Measurements from ENCODE around the gene SLC22A23.

The SLC22A23 gene

GRCh38 chr6:3265671-3266070 lies 191.2 kb downstream of the SLC22A23 start:
- DNase-seq: no peak
- Histone ChIP-seq H4K8ac (ENCODE audit: low read length) (peak overlapping the region; percentile 19), H3K9me3 (ENCODE audit: control insufficient read depth, low read length) (no peaks in the 10 kb centered on the region), H3K79me1 (replicated peaks; ENCODE audit: low read length, poor library complexity, severe bottlenecking) (peaks cover 61% of the 10 kb centered on the region), H3K9ac (ENCODE audit: low read length) (no peak overlapping the region), H3K23ac (ENCODE audit: low read length in 2 of 2) (no peak overlapping the region), H3K4me2 (ENCODE audit: low read length, poor library complexity, severe bottlenecking) (no peak overlapping the region), H2AK5ac (ENCODE audit: low read length, severe bottlenecking) (no peak overlapping the region), H2BK12ac (ENCODE audit: low read length in 2 of 2) (no peak overlapping the region), H2AFZ (ENCODE audit: low read depth, low read length) (no peak overlapping the region), H3K4me1 (ENCODE audit: control insufficient read depth, insufficient read depth, low read depth, low read length) (peaks cover 13% of the 10 kb centered on the region), H2BK5ac (ENCODE audit: low read depth, low read length, poor library complexity, severe bottlenecking) (no peak overlapping the region), H3K27ac (ENCODE audit: low read length, poor library complexity, severe bottlenecking) (no peak overlapping the region), H3K14ac (ENCODE audit: low read length in 2 of 2) (no peak overlapping the region), H3K4me3 (ENCODE audit: insufficient read depth in 1 of 2, low read depth in 1 of 2, low read length in 2 of 2) (no peak overlapping the region), H3K4ac (ENCODE audit: low read depth in 1 of 2, low read length in 2 of 2) (no peak overlapping the region), H3K36me3 (ENCODE audit: control insufficient read depth in 1 of 2, insufficient read depth in 2 of 2, low read depth in 1 of 2, low read length in 2 of 2) (peaks cover 53 to 58% of the 10 kb centered on the region in 2 experiments), H3K27me3 (ENCODE audit: control insufficient read depth in 1 of 2, insufficient read depth in 1 of 2, low read length in 2 of 2) (no peaks in the 10 kb centered on the region), H4K91ac (ENCODE audit: low read length) (no peak overlapping the region), H2BK15ac (ENCODE audit: low read depth, poor library complexity, severe bottlenecking) (no peak overlapping the region), H3K18ac (ENCODE audit: low read depth in 1 of 2, low read length in 2 of 2) (no peak overlapping the region), H2BK120ac (ENCODE audit: low read depth, low read length) (no peak overlapping the region)
- WGBS: 70% methylated on average over 9 of the region's 9 CpGs

- Histone ChIP-seq H2BK5ac (ENCODE audit: low read depth, low read length, poor library complexity, severe bottlenecking) (no peak overlapping the region), H3K23ac (ENCODE audit: low read length in 2 of 2) (no peak overlapping the region), H3K4me1 (ENCODE audit: control insufficient read depth, insufficient read depth, low read depth, low read length) (peaks cover 18% of the 10 kb centered on the region), H3K4me2 (ENCODE audit: low read length, poor library complexity, severe bottlenecking) (no peak overlapping the region), H3K36me3 (ENCODE audit: control insufficient read depth in 1 of 2, insufficient read depth in 2 of 2, low read depth in 1 of 2, low read length in 2 of 2) (peaks cover 42 to 45% of the 10 kb centered on the region in 2 experiments), H3K4ac (ENCODE audit: low read depth in 1 of 2, low read length in 2 of 2) (no peak overlapping the region), H3K18ac (ENCODE audit: low read depth in 1 of 2, low read length in 2 of 2) (no peak overlapping the region), H2BK12ac (ENCODE audit: low read length in 2 of 2) (no peak overlapping the region), H3K27me3 (ENCODE audit: control insufficient read depth in 1 of 2, insufficient read depth in 1 of 2, low read length in 2 of 2) (no peaks in the 10 kb centered on the region), H3K9me3 (ENCODE audit: control insufficient read depth, low read length) (no peaks in the 10 kb centered on the region), H3K27ac (ENCODE audit: low read length, poor library complexity, severe bottlenecking) (no peak overlapping the region), H2AFZ (ENCODE audit: low read depth, low read length) (no peak overlapping the region), H2BK15ac (ENCODE audit: low read depth, poor library complexity, severe bottlenecking) (no peak overlapping the region), H3K14ac (ENCODE audit: low read length in 2 of 2) (no peak overlapping the region), H4K8ac (ENCODE audit: low read length) (no peak overlapping the region), H3K4me3 (ENCODE audit: insufficient read depth in 1 of 2, low read depth in 1 of 2, low read length in 2 of 2) (no peak overlapping the region), H3K79me1 (replicated peaks; ENCODE audit: low read length, poor library complexity, severe bottlenecking) (peaks cover 54% of the 10 kb centered on the region), H3K9ac (ENCODE audit: low read length) (no peak overlapping the region), H2AK5ac (ENCODE audit: low read length, severe bottlenecking) (no peak overlapping the region), H4K91ac (ENCODE audit: low read length) (no peak overlapping the region), H2BK120ac (ENCODE audit: low read depth, low read length) (no peak overlapping the region)
- 99% methylated on average over 3 of the region's 3 CpGs for WGBS
- no peak for DNase-seq
Measured at GRCh38 chr6:3264356-3264755, 192.5 kb downstream of the SLC22A23 start.

- Histone ChIP-seq H3K4ac (ENCODE audit: low read depth in 1 of 2, low read length in 2 of 2) (no peak overlapping the region), H3K79me1 (replicated peaks; ENCODE audit: low read length, poor library complexity, severe bottlenecking) (peaks cover 47% of the 10 kb centered on the region), H2BK15ac (ENCODE audit: low read depth, poor library complexity, severe bottlenecking) (no peak overlapping the region), H4K91ac (ENCODE audit: low read length) (no peak overlapping the region), H3K9me3 (ENCODE audit: control insufficient read depth, low read length) (no peaks in the 10 kb centered on the region), H3K27ac (ENCODE audit: low read length, poor library complexity, severe bottlenecking) (no peak overlapping the region), H2BK12ac (ENCODE audit: low read length in 2 of 2) (no peak overlapping the region), H3K9ac (ENCODE audit: low read length) (no peak overlapping the region), H2BK120ac (ENCODE audit: low read depth, low read length) (no peak overlapping the region), H4K8ac (ENCODE audit: low read length) (no peak overlapping the region), H3K23ac (ENCODE audit: low read length in 2 of 2) (no peak overlapping the region), H3K36me3 (ENCODE audit: control insufficient read depth in 1 of 2, insufficient read depth in 2 of 2, low read depth in 1 of 2, low read length in 2 of 2) (peaks cover 33 to 37% of the 10 kb centered on the region in 2 experiments), H3K4me3 (ENCODE audit: insufficient read depth in 1 of 2, low read depth in 1 of 2, low read length in 2 of 2) (no peak overlapping the region), H2AFZ (ENCODE audit: low read depth, low read length) (no peak overlapping the region), H3K14ac (ENCODE audit: low read length in 2 of 2) (no peak overlapping the region), H3K4me1 (ENCODE audit: control insufficient read depth, insufficient read depth, low read depth, low read length) (peaks cover 22% of the 10 kb centered on the region), H3K4me2 (ENCODE audit: low read length, poor library complexity, severe bottlenecking) (no peak overlapping the region), H3K27me3 (ENCODE audit: control insufficient read depth in 1 of 2, insufficient read depth in 1 of 2, low read length in 2 of 2) (no peaks in the 10 kb centered on the region), H2AK5ac (ENCODE audit: low read length, severe bottlenecking) (no peak overlapping the region), H3K18ac (ENCODE audit: low read depth in 1 of 2, low read length in 2 of 2) (no peak overlapping the region), H2BK5ac (ENCODE audit: low read depth, low read length, poor library complexity, severe bottlenecking) (no peak overlapping the region)
- 92% methylated on average over 6 of the region's 6 CpGs for WGBS
- no peak for DNase-seq
Measured at GRCh38 chr6:3263096-3263495, 193.8 kb downstream of the SLC22A23 start.

GRCh38 chr6:3261921-3262320 lies 194.9 kb downstream of the SLC22A23 start:
- Histone ChIP-seq H2BK15ac (ENCODE audit: low read depth, poor library complexity, severe bottlenecking) (no peak overlapping the region), H2BK5ac (ENCODE audit: low read depth, low read length, poor library complexity, severe bottlenecking) (no peak overlapping the region), H3K9ac (ENCODE audit: low read length) (no peak overlapping the region), H2BK120ac (ENCODE audit: low read depth, low read length) (no peak overlapping the region), H3K36me3 (ENCODE audit: control insufficient read depth in 1 of 2, insufficient read depth in 2 of 2, low read depth in 1 of 2, low read length in 2 of 2) (peaks cover 25 to 34% of the 10 kb centered on the region in 2 experiments), H3K79me1 (replicated peaks; ENCODE audit: low read length, poor library complexity, severe bottlenecking) (peaks cover 43% of the 10 kb centered on the region), H3K23ac (ENCODE audit: low read length in 2 of 2) (no peak overlapping the region), H3K14ac (ENCODE audit: low read length in 2 of 2) (no peak overlapping the region), H3K18ac (ENCODE audit: low read depth in 1 of 2, low read length in 2 of 2) (no peak overlapping the region), H3K4me1 (ENCODE audit: control insufficient read depth, insufficient read depth, low read depth, low read length) (peaks cover 22% of the 10 kb centered on the region), H3K27ac (ENCODE audit: low read length, poor library complexity, severe bottlenecking) (no peak overlapping the region), H3K27me3 (ENCODE audit: control insufficient read depth in 1 of 2, insufficient read depth in 1 of 2, low read length in 2 of 2) (peaks cover 0 to 3% of the 10 kb centered on the region in 2 experiments), H3K4me3 (ENCODE audit: insufficient read depth in 1 of 2, low read depth in 1 of 2, low read length in 2 of 2) (no peak overlapping the region), H2BK12ac (ENCODE audit: low read length in 2 of 2) (no peak overlapping the region), H2AFZ (ENCODE audit: low read depth, low read length) (no peak overlapping the region), H3K4me2 (ENCODE audit: low read length, poor library complexity, severe bottlenecking) (no peak overlapping the region), H3K9me3 (ENCODE audit: control insufficient read depth, low read length) (no peaks in the 10 kb centered on the region), H3K4ac (ENCODE audit: low read depth in 1 of 2, low read length in 2 of 2) (no peak overlapping the region), H4K8ac (ENCODE audit: low read length) (no peak overlapping the region), H2AK5ac (ENCODE audit: low read length, severe bottlenecking) (no peak overlapping the region), H4K91ac (ENCODE audit: low read length) (no peak overlapping the region)
- 81% methylated on average over 8 of the region's 8 CpGs for WGBS
- no peak for DNase-seq

Measured in mesenchymal stem cell (in vitro differentiated cells and primary cell).